ENCODE results near the gene OR52H1.
"Not testable (repeated sequence)": the region's sequence is repeated elsewhere in the genome, so short reads cannot be mapped to it uniquely, and the experiment has no call there.

OR52H1 gene

GRCh38 chr11:5548440-5548839 is at the start of gene OR52H1:
Gene OR52H1 (minus strand): TSS chr11:5548540. CDS start chr11:5545505, 3,035 bp downstream.
- DNase-seq: no peak

GRCh38 chr11:5597953-5598352 is 49.6 kb upstream of the OR52H1 start:
- no peak for DNase-seq

GRCh38 chr11:5596607-5597201 is 48.4 kb upstream of the OR52H1 start, which contains the start of gene TRIM6:
Gene TRIM6 (plus strand): TSS chr11:5596637. CDS start chr11:5596898, 261 bp downstream.
- peak; percentile 38 for DNase-seq

GRCh38 chr11:5593146-5593545 is 44.8 kb upstream of the OR52H1 start:
- DNase-seq: no peak

- no peak for DNase-seq
Measured at GRCh38 chr11:5592615-5593014, 44.3 kb upstream of the OR52H1 start.

GRCh38 chr11:5591613-5592012 is 43.3 kb upstream of the OR52H1 start:
- no peak for DNase-seq

- DNase-seq: not testable (repeated sequence)
Measured at GRCh38 chr11:5589906-5590305, 41.6 kb upstream of the OR52H1 start.

- DNase-seq: not testable (repeated sequence)
Measured at GRCh38 chr11:5584458-5584857, 36.1 kb upstream of the OR52H1 start.

GRCh38 chr11:5581014-5581413 is 32.7 kb upstream of the OR52H1 start:
- DNase-seq: no peak

GRCh38 chr11:5580577-5580976 is 32.2 kb upstream of the OR52H1 start, which contains the start of gene OR52B6:
Gene OR52B6 (plus strand): TSS chr11:5580877. CDS start chr11:5580877, 0 bp downstream.
- DNase-seq: no peak

GRCh38 chr11:5577101-5577500 is 28.8 kb upstream of the OR52H1 start:
- no peak for DNase-seq

- DNase-seq: no peak
Measured at GRCh38 chr11:5575152-5575551, 26.8 kb upstream of the OR52H1 start.

GRCh38 chr11:5574654-5575053 is 26.3 kb upstream of the OR52H1 start:
- no peak for DNase-seq

- DNase-seq: peak; percentile 38
Measured at GRCh38 chr11:5564259-5565019, 16.1 kb upstream of the OR52H1 start.

GRCh38 chr11:5557751-5558150 is 9.4 kb upstream of the OR52H1 start:
- no peak for DNase-seq

GRCh38 chr11:5556596-5557188 is 8.4 kb upstream of the OR52H1 start:
- no peak for DNase-seq

GRCh38 chr11:5553343-5553742 is 5.0 kb upstream of the OR52H1 start:
- peak; percentile 24 for DNase-seq

- DNase-seq: peak; percentile 73
Measured at GRCh38 chr11:5550440-5551095, 2.2 kb upstream of the OR52H1 start.

GRCh38 chr11:5547982-5548381 is 358 bp downstream of the OR52H1 start:
- no peak for DNase-seq

GRCh38 chr11:5546457-5546856 is 1.9 kb downstream of the OR52H1 start:
- DNase-seq: no peak

- no peak for DNase-seq
Measured at GRCh38 chr11:5541427-5541826, 6.9 kb downstream of the OR52H1 start.

- DNase-seq: no peak
Measured at GRCh38 chr11:5536482-5536881, 11.9 kb downstream of the OR52H1 start.

GRCh38 chr11:5534046-5534445 is 14.3 kb downstream of the OR52H1 start:
- no peak for DNase-seq

Measured in kidney glomerular epithelial cell (primary cell).